A549 (cell line): ENCODE results near the gene LRRC36. TPM values are rescaled to one million over a fixed set of nuclear protein-coding genes. Genes with fewer than 3 reads are reported as not detected.

Source experiments
- ATAC-seq, 2 experiments: fragments of 200-7000 bp in 1 of 2; fragments of >200 bp in 1 of 2; cut with Nextera tagmentation in 1 of 2; cut with Tn5 transposase in 1 of 2; 3 replicates each; pipeline versions ENCODE4 v1.8.0 to v1.9.1; 2018 to 2020; ENCODE audit warnings: mild to moderate bottlenecking in 1 of 2, moderate library complexity in 1 of 2
- CTCF ChIA-PET: fragments of 300-600 bp; sonication (Branson Sonifier 250); formaldehyde crosslinking; extraction: SDS; loops from one replicate; lab custom pipeline; 2021; ENCODE audit warnings: antibody characterized with exemption, inconsistent platforms; lab: Yijun Ruan, JAX
- POLR2A ChIA-PET: fragments of 350-600 bp; formaldehyde crosslinking; extraction: SDS; loops from one replicate; lab custom pipeline; 2021; ENCODE audit warnings: antibody characterized with exemption, inconsistent platforms; lab: Yijun Ruan, JAX
- DNase-seq, 2 experiments: peaks; one replicate each; pipeline versions ENCODE4 v3.0.0 to v3.0.0-alpha.2; 2011 to 2016; ENCODE audit warnings: low read depth in 1 of 2, low spot score in 1 of 2
- FAIRE-seq: peaks from 2 replicates; lab custom pipeline; 2011; peaks lifted over from hg19 to GRCh38; lab: Jason Lieb, UNC
- H3K27ac ChIP-seq, 2 experiments: fragments of >200 bp; sonication (Bioruptor Twin); formaldehyde crosslinking; 3 replicates each; pipeline ENCODE4 v1.5.1; 2016 to 2017
- H3K4me1 ChIP-seq: fragments of >200 bp; sonication (Bioruptor Twin); formaldehyde crosslinking; 3 replicates; pipeline ENCODE4 v1.6.1; 2016
- H3K4me2 ChIP-seq: fragments of >200 bp; sonication (Bioruptor Twin); formaldehyde crosslinking; 3 replicates; pipeline ENCODE4 v1.6.1; 2016
- H3K4me3 ChIP-seq: fragments of >200 bp; sonication (Bioruptor Twin); formaldehyde crosslinking; 3 replicates; pipeline ENCODE4 v1.5.1; 2016
- H3K9me3 ChIP-seq: fragments of >200 bp; sonication (Bioruptor Twin); formaldehyde crosslinking; 3 replicates; pipeline ENCODE4 v1.6.1; 2016
- ATOH8 ChIP-seq: fragments of 250-450 bp; sonication (Bioruptor Pico); IDR thresholded peaks from 2 replicates; pipeline ENCODE4 v1.5.0; 2020; ENCODE audit warnings: low read depth, mild to moderate bottlenecking, moderate library complexity
- CBX2 ChIP-seq: fragments of 200-600 bp; sonication (generic); IDR thresholded peaks from 2 replicates; pipeline ENCODE4 v1.6.1; 2016; ENCODE audit warnings: low read depth, mild to moderate bottlenecking, borderline replicate concordance
- CEBPB ChIP-seq, 2 experiments: fragments of >200 bp in 1 of 2; sonication (Bioruptor Twin) in 1 of 2; formaldehyde crosslinking in 1 of 2; IDR thresholded peaks; 2 replicates each; pipeline ENCODE4 v1.6.1; 2012 to 2016
- CHD4 ChIP-seq: fragments of 200-600 bp; sonication (generic); IDR thresholded peaks from 2 replicates; pipeline ENCODE4 v1.6.1; 2016; ENCODE audit warnings: antibody characterized with exemption, mild to moderate bottlenecking, borderline replicate concordance
- EHF ChIP-seq: fragments of 250-450 bp; sonication (Bioruptor Pico); IDR thresholded peaks from 2 replicates; pipeline ENCODE4 v1.5.0; 2020; ENCODE audit warnings: mild to moderate bottlenecking
- FOSB ChIP-seq: fragments of 250-450 bp; sonication (Bioruptor Pico); IDR thresholded peaks from 2 replicates; pipeline ENCODE4 v1.5.0; 2020; ENCODE audit warnings: mild to moderate bottlenecking, moderate library complexity
- FOXS1 ChIP-seq: fragments of 250-450 bp; sonication (Bioruptor Pico); IDR thresholded peaks from 2 replicates; pipeline ENCODE4 v1.5.0; 2020; ENCODE audit warnings: mild to moderate bottlenecking, moderate library complexity
- GATA3 ChIP-seq: IDR thresholded peaks from 2 replicates; pipeline ENCODE4 v1.6.1; 2012; ENCODE audit warnings: borderline replicate concordance
- HOXA7 ChIP-seq: fragments of 250-450 bp; sonication (Bioruptor Pico); IDR thresholded peaks from 2 replicates; pipeline ENCODE4 v1.5.0; 2020; ENCODE audit warnings: mild to moderate bottlenecking, moderate library complexity
- HOXB13 ChIP-seq: fragments of 250-450 bp; sonication (Bioruptor Pico); IDR thresholded peaks from 2 replicates; pipeline ENCODE4 v1.5.0; 2020; ENCODE audit warnings: low read depth, mild to moderate bottlenecking, moderate library complexity
- JUN ChIP-seq, 2 experiments: fragments of >200 bp; sonication (Bioruptor Twin); formaldehyde crosslinking; IDR thresholded peaks; 2 replicates in 1 of 2; 3 replicates in 1 of 2; pipeline ENCODE4 v1.6.1; 2016 to 2017
- NFE2L2 ChIP-seq: fragments of 150-350 bp; conservative IDR thresholded peaks from 2 replicates; pipeline ENCODE4 v1.6.1; 2014; ENCODE audit warnings: low read length
- NPAS2 ChIP-seq: fragments of 250-450 bp; sonication (Bioruptor Pico); IDR thresholded peaks from 2 replicates; pipeline ENCODE4 v1.8.0; 2022; ENCODE audit warnings: mild to moderate bottlenecking, moderate library complexity, borderline replicate concordance
- PHF8 ChIP-seq: fragments of 200-600 bp; sonication (generic); IDR thresholded peaks from 2 replicates; pipeline ENCODE4 v1.6.1; 2016; ENCODE audit warnings: low read depth, mild to moderate bottlenecking, antibody characterized with exemption, moderate library complexity, borderline replicate concordance
- POLR2A ChIP-seq: IDR thresholded peaks from 2 replicates; pipeline ENCODE4 v1.6.1; 2012; ENCODE audit warnings: mild to moderate bottlenecking, low read length
- POLR2AphosphoS2 ChIP-seq: conservative IDR thresholded peaks from 2 replicates; pipeline ENCODE4 v1.6.1; 2012; ENCODE audit warnings: low read length, improper control_type of control experiment, inconsistent platforms
- RAD21 ChIP-seq, 2 experiments: fragments of >200 bp in 1 of 2; sonication (Bioruptor Twin) in 1 of 2; formaldehyde crosslinking in 1 of 2; IDR thresholded peaks in 1 of 2; conservative IDR thresholded peaks in 1 of 2; 2 replicates in 1 of 2; 3 replicates in 1 of 2; pipeline ENCODE4 v1.6.1; 2012 to 2018; ENCODE audit warnings: inconsistent platforms in 1 of 2
- RARB ChIP-seq: fragments of 250-450 bp; sonication (Bioruptor Pico); IDR thresholded peaks from 2 replicates; pipeline ENCODE4 v1.8.0; 2021; ENCODE audit warnings: mild to moderate bottlenecking, moderate library complexity
- RCOR1 ChIP-seq: fragments of 150-350 bp; IDR thresholded peaks from 2 replicates; pipeline ENCODE4 v1.6.1; 2014; ENCODE audit warnings: antibody characterized with exemption, low read length, low read depth
- TP53 ChIP-seq: fragments of 250-450 bp; sonication (Bioruptor Pico); IDR thresholded peaks from 2 replicates; pipeline ENCODE4 v1.5.0; 2021; ENCODE audit warnings: mild to moderate bottlenecking, moderate library complexity
- ZC3H11A ChIP-seq: fragments of 450-650 bp; IDR thresholded peaks from 2 replicates; pipeline ENCODE4 v1.6.1; 2014; ENCODE audit warnings: antibody characterized with exemption, mild to moderate bottlenecking
- ZNF302 ChIP-seq: fragments of 250-450 bp; sonication (Bioruptor Pico); IDR thresholded peaks from 2 replicates; pipeline ENCODE4 v1.9.0; 2021; ENCODE audit warnings: inconsistent platforms, mild to moderate bottlenecking, moderate library complexity
- WGBS: methylation state at CpG from one replicate; pipeline ENCODE4 v1.1.6; 2017; ENCODE audit errors: missing lambda C conversion rate; 5-methylcytosine and 5-hydroxymethylcytosine counted together
- polyA plus RNA-seq, 4 experiments: library from polyadenylated mRNA; depleted of rRNA in 3 of 4; stranded (reverse); fragments of >200 nt; fragmentation: RNase III in 1 of 4; extraction: RNeasy Plus Mini Kit Qiagen cat#74134 plus additional on column Dnase treatment in 1 of 4; gene quantifications; 2 replicates in 3 of 4; 3 replicates in 1 of 4; pipeline ENCODE4 v1.2.3, GENCODE V29; 2011 to 2017
- TF ChIP-seq, protein P1 (sequence below): IDR thresholded peaks from 2 replicates; pipeline ENCODE4 v1.6.1; 2012
- TF ChIP-seq, protein P2 (sequence below): IDR thresholded peaks from 2 replicates; pipeline ENCODE4 v1.6.1; 2012; ENCODE audit warnings: low read depth, borderline replicate concordance
- TF ChIP-seq, protein P3 (sequence below): fragments of >200 bp; sonication (Bioruptor Twin); formaldehyde crosslinking; IDR thresholded peaks from 2 replicates; pipeline ENCODE4 v1.6.1; 2016
- TF ChIP-seq, protein P4 (sequence below): IDR thresholded peaks from 2 replicates; pipeline ENCODE4 v1.6.1; 2012

Gene LRRC36
- polyA plus RNA-seq, 2 of the 4 experiments (the other 2 are of a cell fraction), result 0.48 to 0.57 TPM

DNA sequence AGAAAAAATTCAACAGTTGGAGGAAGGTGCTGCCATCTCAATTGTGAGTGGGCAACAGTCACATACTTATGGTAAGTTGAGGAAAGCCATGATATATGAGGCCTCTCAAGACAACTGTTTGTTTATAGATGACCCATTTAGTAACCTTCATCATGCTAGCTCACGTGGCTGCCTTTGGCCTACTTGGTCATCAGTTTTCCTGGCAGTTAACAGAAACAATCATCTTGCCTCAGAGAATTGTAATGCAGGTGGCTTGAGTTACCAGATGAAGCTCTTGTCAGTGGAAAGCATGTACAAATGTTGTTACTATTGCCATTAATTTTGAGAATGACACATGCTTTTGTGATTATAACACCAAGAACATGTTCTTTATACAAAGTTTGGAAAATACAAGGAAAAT lies 52.0 kb downstream of the LRRC36 start:
- Histone ChIP-seq H3K9me3 (no peaks in the 10 kb centered on the region), H3K27ac (no peak overlapping the region), H3K4me1 (peaks cover 4% of the 10 kb centered on the region; the same call in 1 of the 3 replicates), H3K4me2 (no peak overlapping the region), H3K4me3 (no peak overlapping the region)
- 46% methylated on average over 1 of the region's 1 CpG for WGBS
- FAIRE-seq, result no peak
- TF ChIP-seq, protein P1, sequence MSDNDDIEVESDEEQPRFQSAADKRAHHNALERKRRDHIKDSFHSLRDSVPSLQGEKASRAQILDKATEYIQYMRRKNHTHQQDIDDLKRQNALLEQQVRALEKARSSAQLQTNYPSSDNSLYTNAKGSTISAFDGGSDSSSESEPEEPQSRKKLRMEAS, result no peak
- TF ChIP-seq HOXB13, result no peak
- no peak for TF ChIP-seq PHF8
- TF ChIP-seq ATOH8 (CRISPR knock-in tag), result no peak
- TF ChIP-seq NPAS2 (CRISPR knock-in tag), result no peak
- no peak for TF ChIP-seq RCOR1
- TF ChIP-seq ZC3H11A, result no peak
- TF ChIP-seq HOXA7, result no peak
- no peak for TF ChIP-seq TP53 (CRISPR knock-in tag)
- no peak for TF ChIP-seq POLR2A
- no peak for TF ChIP-seq CHD4
- no peak for TF ChIP-seq ZNF302 (CRISPR knock-in tag)
- TF ChIP-seq RARB (CRISPR knock-in tag), result no peak
- DNase-seq, result no peak
- ATAC-seq, result no peak
- POLR2A ChIA-PET, result no interaction called here
- CTCF ChIA-PET, result interaction anchor here (1.0 kb wide), 1 partner anchor 12 kb away, joined by 3 read pairs; no protein-coding TSS in a partner anchor

GRCh38 chr16:67383284-67383683 lies 56.7 kb downstream of the LRRC36 start:
- H3K27ac ChIP-seq, result no peak overlapping the region
- no peak overlapping the region for H3K4me2 ChIP-seq
- TF ChIP-seq POLR2AphosphoS2 (no peak), NPAS2 (CRISPR knock-in tag) (no peak), FOXS1 (CRISPR knock-in tag) (no peak), CHD4 (no peak)
- TF ChIP-seq, protein P1, result no peak
- TF ChIP-seq, protein P2, sequence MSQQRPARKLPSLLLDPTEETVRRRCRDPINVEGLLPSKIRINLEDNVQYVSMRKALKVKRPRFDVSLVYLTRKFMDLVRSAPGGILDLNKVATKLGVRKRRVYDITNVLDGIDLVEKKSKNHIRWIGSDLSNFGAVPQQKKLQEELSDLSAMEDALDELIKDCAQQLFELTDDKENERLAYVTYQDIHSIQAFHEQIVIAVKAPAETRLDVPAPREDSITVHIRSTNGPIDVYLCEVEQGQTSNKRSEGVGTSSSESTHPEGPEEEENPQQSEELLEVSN, result no peak
- ChIA-PET CTCF (interaction anchor here (0.6 to 5.8 kb wide), 8 partner anchors 10 to 141 kb away, joined by 3 to 34 read pairs (median 4); partner anchors contain the start of gene TPPP3), POLR2A (interaction anchor here (0.6 kb wide), 1 partner anchor 115 kb away, joined by 8 read pairs; no protein-coding TSS in a partner anchor)
- H3K4me3 ChIP-seq, result no peak overlapping the region
- WGBS, result 91% methylated on average over 3 of the region's 3 CpGs
- no peaks in the 10 kb centered on the region for H3K9me3 ChIP-seq
- H3K4me1 ChIP-seq, result no peaks in the 10 kb centered on the region
- DNase-seq, result no peak
- FAIRE-seq, result no peak
- ATAC-seq, result no peak

DNA sequence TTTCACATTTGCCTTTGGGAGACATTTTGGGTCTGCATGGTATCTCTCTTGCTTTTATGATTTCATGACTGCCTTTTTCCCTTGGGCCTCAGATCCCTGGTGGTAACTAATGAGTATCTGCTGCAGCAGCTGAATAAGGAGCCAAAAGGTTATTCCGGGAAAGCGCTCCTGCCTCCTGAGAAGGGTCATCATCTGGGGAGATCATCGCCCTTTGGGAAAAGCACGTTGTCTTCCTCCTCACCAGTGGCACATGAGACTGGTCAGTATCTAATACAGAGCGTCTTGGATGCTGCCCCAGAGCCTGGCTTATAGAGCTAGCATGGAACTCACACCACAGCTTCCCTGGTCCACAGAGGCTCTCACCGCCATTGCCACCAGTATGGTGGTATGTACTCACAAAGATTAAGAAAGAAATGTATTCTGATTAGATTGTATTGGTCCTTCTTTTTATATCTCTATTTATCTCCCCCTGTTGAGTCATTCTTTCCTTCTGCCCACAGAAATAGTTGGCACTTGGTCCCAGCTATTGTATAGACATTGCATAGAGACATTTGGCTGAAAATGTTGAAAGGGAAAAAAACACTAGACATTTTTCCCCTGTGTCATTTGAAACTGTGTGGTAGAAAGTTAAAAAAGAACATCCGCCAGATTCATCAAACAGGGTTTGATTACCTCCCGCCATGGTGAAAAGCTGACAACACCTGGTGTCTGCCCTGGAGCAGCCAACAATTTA lies 58.3 kb downstream of the LRRC36 start:
- ATAC-seq, result no peak
- Histone ChIP-seq H3K4me1 (no peaks in the 10 kb centered on the region), H3K9me3 (no peaks in the 10 kb centered on the region), H3K4me2 (no peak overlapping the region), H3K4me3 (no peak overlapping the region), H3K27ac (no peak overlapping the region)
- TF ChIP-seq FOSB, result no peak
- TF ChIP-seq EHF (CRISPR knock-in tag), result no peak
- TF ChIP-seq, protein P3, sequence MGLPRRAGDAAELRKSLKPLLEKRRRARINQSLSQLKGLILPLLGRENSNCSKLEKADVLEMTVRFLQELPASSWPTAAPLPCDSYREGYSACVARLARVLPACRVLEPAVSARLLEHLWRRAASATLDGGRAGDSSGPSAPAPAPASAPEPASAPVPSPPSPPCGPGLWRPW, result no peak
- TF ChIP-seq CBX2, result no peak
- TF ChIP-seq CEBPB (IDR thresholded peaks at IDR 0.05), result no peak
- TF ChIP-seq GATA3, result no peak
- TF ChIP-seq NFE2L2, result no peak
- no peak for TF ChIP-seq RAD21 (conservative IDR thresholded peaks at IDR 0.05 in 1 of 2, IDR thresholded peaks at IDR 0.05 in 1 of 2)
- no peak for TF ChIP-seq JUN (IDR thresholded peaks at IDR 0.05)
- TF ChIP-seq, protein P4, sequence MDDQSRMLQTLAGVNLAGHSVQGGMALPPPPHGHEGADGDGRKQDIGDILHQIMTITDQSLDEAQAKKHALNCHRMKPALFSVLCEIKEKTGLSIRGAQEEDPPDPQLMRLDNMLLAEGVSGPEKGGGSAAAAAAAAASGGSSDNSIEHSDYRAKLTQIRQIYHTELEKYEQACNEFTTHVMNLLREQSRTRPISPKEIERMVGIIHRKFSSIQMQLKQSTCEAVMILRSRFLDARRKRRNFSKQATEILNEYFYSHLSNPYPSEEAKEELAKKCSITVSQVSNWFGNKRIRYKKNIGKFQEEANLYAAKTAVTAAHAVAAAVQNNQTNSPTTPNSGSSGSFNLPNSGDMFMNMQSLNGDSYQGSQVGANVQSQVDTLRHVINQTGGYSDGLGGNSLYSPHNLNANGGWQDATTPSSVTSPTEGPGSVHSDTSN, result no peak
- ChIA-PET CTCF (interaction anchor here (1.2 to 5.8 kb wide), 4 partner anchors 8 to 62 kb away, joined by 4 to 34 read pairs (median 14); partner anchors contain the start of genes KCTD19, LRRC36 and TPPP3), POLR2A (no interaction called here)
- FAIRE-seq, result no peak
- no peak for DNase-seq
- WGBS, result 82% methylated on average over 8 of the region's 8 CpGs
